NB4 (cell line): ENCODE measurements around the gene GPC5.
"Not testable (repeated sequence)": the region's sequence is repeated elsewhere in the genome, so short reads cannot be mapped to it uniquely, and the experiment has no call there.

Experiments used
- DNase-seq: peaks from one replicate; pipeline ENCODE4 v3.0.0; 2010; ENCODE audit warnings: low read depth
- H3K4me3 ChIP-seq: one replicate; pipeline ENCODE4 v1.5.1; 2011; ENCODE audit warnings: mild to moderate bottlenecking, low read depth, low read length, moderate library complexity
- MYC ChIP-seq: IDR thresholded peaks from 2 replicates; pipeline ENCODE4 v1.6.1; 2011; ENCODE audit warnings: low read depth, low read length
- POLR2A ChIP-seq: IDR thresholded peaks from 2 replicates; pipeline ENCODE4 v1.6.1; 2011; ENCODE audit warnings: mild to moderate bottlenecking; ENCODE audit not compliant: insufficient read length; ENCODE audit errors: extremely low read depth
- TF ChIP-seq, protein P1 (sequence below): IDR thresholded peaks from 2 replicates; pipeline ENCODE4 v1.6.1; 2011; ENCODE audit warnings: low read depth, low read length
- TF ChIP-seq, protein P2 (sequence below): IDR thresholded peaks from one replicate; pipeline ENCODE4 v1.5.1; 2012; ENCODE audit warnings: low read depth, low read length

Gene GPC5

DNA sequence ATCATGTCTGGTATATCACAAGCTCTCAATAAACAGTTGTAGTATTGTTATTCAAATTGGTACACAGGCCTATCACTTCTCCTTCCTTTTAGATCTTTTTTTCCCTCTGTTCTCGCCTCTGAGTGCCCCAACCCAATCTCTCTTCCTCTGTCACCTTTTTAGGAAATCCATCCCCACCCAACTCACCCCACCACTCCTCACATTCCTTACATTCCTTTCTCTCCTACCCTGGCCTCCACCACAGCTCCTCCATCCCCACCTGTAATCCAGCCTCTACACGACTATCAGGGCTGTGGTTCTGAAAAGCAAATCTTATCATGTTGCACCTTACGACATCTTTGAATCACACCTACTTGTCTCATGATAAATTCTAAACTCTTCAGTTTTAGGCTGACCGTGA lies 1282.8 kb downstream of the GPC5 start:
- no peak for TF ChIP-seq POLR2A
- no peak for TF ChIP-seq MYC
- TF ChIP-seq, protein P1, sequence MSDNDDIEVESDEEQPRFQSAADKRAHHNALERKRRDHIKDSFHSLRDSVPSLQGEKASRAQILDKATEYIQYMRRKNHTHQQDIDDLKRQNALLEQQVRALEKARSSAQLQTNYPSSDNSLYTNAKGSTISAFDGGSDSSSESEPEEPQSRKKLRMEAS = no peak
- TF ChIP-seq, protein P2, sequence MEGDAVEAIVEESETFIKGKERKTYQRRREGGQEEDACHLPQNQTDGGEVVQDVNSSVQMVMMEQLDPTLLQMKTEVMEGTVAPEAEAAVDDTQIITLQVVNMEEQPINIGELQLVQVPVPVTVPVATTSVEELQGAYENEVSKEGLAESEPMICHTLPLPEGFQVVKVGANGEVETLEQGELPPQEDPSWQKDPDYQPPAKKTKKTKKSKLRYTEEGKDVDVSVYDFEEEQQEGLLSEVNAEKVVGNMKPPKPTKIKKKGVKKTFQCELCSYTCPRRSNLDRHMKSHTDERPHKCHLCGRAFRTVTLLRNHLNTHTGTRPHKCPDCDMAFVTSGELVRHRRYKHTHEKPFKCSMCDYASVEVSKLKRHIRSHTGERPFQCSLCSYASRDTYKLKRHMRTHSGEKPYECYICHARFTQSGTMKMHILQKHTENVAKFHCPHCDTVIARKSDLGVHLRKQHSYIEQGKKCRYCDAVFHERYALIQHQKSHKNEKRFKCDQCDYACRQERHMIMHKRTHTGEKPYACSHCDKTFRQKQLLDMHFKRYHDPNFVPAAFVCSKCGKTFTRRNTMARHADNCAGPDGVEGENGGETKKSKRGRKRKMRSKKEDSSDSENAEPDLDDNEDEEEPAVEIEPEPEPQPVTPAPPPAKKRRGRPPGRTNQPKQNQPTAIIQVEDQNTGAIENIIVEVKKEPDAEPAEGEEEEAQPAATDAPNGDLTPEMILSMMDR = no peak
- no peak overlapping the region for H3K4me3 ChIP-seq
- DNase-seq = no peak

DNA sequence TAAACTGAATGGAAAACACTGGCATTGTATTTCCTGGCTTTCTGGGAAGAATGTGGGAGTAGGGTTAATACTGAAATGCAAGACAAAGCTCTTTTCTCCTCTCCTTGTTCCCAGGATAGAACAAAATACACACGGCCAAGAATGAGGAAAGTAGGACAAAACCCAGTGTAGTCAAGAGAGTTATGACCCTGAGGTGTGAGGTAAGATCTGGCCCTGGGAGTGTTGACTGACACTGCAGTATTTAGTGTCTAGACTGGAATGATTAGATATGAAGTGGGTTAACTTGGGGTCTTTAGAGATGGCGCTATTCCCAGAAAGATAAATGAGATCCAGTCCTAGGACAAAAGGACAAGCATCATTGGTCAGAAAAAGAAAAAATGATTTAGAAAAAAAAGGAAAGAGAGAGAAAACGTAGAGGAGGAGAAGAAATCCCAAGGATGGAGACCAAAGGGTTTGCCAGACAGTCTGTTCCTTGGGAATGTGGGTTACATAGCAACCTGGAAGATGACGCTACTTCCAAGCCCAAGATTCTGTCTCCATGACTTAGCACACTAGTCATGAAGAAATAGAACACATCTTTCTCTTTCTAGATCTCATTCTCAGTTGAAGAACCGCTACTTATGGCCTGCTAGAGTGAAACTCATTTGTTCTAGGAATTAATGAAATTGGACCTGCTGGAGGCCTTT lies 1284.6 kb downstream of the GPC5 start:
- H3K4me3 ChIP-seq = no peak overlapping the region
- TF ChIP-seq POLR2A = no peak
- TF ChIP-seq, protein P1 = no peak
- no peak for TF ChIP-seq MYC
- DNase-seq = no peak

DNA sequence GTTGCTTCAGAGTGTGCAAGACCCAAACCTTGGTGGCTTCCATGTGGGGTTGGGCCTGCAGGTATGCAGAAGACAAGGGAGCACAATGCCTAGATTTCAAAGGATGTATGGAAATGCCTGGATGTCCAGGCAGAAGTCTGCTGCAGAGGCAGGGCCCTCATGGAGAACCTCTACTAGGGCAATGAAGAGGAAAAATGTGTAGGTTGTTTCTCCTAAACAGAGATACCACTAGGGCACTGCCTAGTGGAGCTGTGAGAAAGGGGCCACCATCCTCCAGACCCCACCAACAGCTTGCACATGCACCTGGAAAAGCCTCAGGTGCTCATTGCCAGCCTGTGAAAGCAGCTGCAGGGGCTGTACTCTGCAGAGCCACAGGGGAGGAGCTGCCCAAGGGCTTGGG lies 1295.6 kb downstream of the GPC5 start:
- TF ChIP-seq MYC = no peak
- TF ChIP-seq, protein P2 = no peak
- TF ChIP-seq, protein P1 = no peak
- no peak for TF ChIP-seq POLR2A
- H3K4me3 ChIP-seq = no peak overlapping the region
- no peak for DNase-seq

DNA sequence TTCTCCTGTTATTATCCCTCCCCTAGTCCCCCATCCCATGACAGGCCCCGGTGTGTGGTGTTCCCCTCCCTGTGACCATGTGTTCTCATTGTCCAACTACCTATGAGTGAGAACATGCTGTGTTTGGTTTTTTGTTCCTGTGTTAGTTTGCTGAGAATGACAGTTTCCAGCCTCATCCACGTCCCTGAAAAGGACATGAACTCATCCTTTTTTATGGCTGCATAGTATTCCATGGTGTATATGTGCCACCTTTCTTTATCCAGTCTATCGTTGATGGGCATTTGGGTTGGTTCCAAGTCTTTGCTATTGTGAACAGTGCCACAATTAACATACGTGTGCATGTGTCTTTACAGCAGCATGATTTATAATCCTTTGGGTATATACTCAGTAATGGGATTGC lies 1297.4 kb downstream of the GPC5 start:
- not testable (repeated sequence) for H3K4me3 ChIP-seq, DNase-seq

DNA sequence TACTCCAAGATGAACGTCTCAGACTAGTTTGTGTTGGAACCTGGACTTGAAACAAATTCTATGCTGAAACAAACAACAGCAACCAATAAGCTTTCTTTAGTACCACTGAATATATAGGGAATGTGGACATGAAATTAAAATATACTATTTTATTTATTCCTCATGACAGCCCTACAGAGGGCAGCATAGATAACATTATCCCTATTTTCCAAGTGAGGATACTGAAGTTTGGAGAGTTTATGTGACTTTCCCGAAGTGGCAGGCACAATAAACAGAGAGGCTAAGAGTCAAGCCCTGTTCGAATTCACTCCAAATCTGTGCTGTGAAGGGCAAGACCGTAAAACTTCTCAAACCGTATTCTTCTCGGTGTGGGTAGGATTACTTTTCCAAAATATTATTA lies 1318.3 kb downstream of the GPC5 start:
- no peak for DNase-seq
- H3K4me3 ChIP-seq = no peak overlapping the region
- TF ChIP-seq, protein P1 = no peak
- TF ChIP-seq MYC (no peak), POLR2A (no peak)
- TF ChIP-seq, protein P2 = no peak

DNA sequence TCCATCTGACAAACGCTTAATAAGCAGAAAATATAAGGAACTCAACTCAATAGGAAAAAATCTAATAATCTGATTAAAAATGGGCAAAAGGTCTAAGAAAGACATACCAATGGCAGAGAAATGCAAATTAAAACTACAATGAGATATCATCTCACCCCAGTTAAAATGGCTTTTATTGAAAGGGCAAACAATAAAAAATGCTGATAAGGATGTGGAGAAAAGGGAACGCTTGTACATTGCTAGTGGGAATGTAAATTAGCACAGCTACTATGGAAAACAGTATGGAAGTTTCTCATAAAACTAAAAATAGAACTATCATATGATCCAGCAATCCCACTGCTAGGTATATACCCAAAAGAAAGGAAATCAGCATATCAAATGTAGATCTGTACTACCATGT lies 1319.4 kb downstream of the GPC5 start:
- DNase-seq = no peak
- H3K4me3 ChIP-seq = no peak overlapping the region
- TF ChIP-seq POLR2A (no peak), MYC (no peak)
- TF ChIP-seq, protein P1 = no peak
- TF ChIP-seq, protein P2 = no peak

DNA sequence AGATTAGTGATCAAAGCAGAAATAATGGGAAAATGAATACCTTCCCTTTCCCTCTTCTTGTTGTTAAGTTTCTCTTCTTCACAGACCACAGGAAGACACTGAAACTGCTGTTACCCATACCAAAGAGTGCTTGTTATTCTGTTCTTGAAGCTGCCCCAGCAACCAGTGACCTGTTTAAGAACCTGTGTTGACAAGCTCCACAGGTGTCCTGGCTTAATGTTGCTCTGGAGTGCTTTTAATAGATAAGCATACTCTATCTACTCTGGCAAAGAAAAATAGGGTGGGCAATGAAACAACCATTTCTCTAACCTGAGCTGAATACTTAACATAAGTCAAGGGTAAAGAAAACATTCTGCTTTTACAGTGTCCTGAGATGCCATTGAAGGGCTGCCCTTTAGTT lies 1321.4 kb downstream of the GPC5 start:
- DNase-seq = no peak
- H3K4me3 ChIP-seq = no peak overlapping the region
- TF ChIP-seq, protein P1 = no peak
- TF ChIP-seq, protein P2 = no peak
- TF ChIP-seq POLR2A (no peak), MYC (no peak)
